T47D (cell line): Measurements from ENCODE around the gene DES.

ENCODE experiments used
- DNase-seq, 2 experiments: peaks; one replicate each; pipeline versions ENCODE4 v3.0.0 to v3.0.0-alpha.2; 2011 to 2012; ENCODE audit warnings: low read depth in 1 of 2, low spot score in 1 of 2
- JUND ChIP-seq: IDR thresholded peaks from 2 replicates; pipeline ENCODE4 v1.6.1; 2012; ENCODE audit warnings: low read depth
- in situ Hi-C: cut with HindIII; loops from 2 replicates; pipeline ENCODE4 v1.10.0; 2016; ENCODE audit warnings: low sequenced_read_pairs, low pct_unique_long_range_greater_than_20kb

Gene DES

DNA sequence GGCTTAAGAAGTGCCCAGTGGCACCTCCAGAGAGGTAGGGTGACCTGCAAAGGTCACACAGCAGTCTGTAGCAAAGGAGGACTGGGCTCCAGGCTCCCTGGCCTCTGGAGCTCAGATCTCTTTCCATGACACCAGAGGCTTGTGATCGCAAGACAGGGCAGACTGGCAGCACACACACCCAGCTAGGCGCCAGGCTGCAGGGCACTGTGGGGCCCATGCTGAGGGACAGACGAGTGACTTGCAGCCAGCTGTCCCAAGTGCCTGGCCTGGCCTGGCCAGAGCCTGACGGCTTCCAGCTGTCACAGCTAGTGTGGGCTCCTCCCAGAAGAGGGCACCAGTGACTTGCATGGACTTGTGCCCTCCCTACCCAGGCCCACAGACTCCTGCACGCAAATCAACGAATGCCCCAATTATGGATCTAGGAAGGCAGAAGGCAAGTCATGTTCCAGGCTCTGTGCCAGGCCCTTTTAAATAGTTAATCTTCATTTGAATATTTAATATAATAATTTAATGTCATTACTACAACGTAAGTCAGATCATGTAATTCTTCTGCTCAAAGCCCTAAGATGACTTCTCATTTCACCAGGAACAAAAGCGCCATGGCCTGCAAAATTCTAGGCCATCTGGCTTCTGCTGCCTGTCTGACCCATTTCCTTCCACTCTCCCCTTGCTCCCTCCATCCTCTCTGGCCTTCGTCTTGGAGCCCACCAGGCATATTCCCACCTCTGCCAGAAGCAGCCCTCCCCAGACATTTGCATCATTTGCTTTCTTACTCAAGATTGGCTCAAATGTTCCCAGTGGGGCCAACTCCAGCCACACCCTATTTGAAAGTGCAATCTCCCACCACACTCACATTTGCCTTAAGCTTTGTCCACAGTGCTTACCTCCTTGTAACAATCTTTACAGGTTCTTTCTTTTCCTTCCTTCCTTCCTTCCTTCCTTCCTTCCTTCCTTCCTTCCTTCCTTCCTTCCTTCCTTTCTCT is 12.7 kb downstream of the DES start:
- in situ Hi-C loops, result no loop called here
- no peak for TF ChIP-seq JUND
- DNase-seq, result peak; percentile 56 to 65

DNA sequence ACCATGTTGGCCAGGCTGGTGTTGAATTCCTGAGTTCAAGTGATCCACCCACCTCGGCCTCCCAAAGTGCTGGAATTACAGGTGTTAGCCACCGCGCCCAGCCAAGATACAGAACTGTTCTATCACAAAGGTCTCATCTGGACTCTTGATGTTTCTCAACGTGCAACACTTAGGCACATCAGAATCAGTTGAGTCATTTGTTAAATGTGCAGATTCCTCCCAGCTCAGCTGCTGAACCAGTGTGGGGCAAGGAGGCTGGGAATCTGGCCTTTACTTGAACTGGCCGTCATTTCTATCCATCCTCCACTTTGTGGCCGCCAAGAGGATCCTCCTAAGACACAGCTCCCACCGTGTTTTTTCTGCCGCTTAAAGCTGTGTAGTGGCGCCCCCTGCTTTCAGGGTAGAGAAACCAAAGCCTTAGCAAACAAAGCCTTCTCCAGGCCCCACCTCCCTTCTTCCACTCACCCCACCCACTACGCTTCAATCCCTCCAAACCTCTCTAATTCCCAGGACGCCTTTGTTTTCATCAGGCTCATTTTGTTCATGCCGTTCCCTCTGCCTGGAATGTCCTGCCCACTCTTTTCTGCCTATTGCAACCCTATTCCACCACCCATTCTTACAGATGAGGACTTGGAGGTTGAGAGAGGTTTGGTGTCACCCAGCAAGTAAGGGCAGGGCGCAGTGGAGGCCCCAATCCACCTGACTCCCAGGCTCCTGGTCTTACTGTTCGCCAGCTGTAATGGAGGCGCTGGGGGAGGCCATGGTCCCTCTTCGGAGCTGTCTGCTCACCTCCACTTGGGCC is 15.7 kb downstream of the DES start:
- TF ChIP-seq JUND, result no peak
- peak in 1 of 2 experiments; percentile 36 for DNase-seq
- in situ Hi-C loops, result no loop called here

DNA sequence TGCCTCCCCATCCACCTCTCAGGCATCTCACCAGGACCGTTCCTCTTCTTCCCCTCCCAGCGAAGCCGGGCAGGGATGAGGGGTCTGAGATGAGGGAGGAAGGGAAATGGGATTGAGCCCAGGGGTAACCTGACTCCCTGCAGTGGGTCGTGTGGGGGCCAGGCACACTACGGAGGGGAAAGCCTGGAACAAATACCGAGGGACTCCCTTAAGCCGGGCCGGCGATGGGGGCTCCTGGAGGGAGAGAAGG is 16.2 kb downstream of the DES start:
- no peak for TF ChIP-seq JUND
- in situ Hi-C loops, result no loop called here
- no peak for DNase-seq

DNA sequence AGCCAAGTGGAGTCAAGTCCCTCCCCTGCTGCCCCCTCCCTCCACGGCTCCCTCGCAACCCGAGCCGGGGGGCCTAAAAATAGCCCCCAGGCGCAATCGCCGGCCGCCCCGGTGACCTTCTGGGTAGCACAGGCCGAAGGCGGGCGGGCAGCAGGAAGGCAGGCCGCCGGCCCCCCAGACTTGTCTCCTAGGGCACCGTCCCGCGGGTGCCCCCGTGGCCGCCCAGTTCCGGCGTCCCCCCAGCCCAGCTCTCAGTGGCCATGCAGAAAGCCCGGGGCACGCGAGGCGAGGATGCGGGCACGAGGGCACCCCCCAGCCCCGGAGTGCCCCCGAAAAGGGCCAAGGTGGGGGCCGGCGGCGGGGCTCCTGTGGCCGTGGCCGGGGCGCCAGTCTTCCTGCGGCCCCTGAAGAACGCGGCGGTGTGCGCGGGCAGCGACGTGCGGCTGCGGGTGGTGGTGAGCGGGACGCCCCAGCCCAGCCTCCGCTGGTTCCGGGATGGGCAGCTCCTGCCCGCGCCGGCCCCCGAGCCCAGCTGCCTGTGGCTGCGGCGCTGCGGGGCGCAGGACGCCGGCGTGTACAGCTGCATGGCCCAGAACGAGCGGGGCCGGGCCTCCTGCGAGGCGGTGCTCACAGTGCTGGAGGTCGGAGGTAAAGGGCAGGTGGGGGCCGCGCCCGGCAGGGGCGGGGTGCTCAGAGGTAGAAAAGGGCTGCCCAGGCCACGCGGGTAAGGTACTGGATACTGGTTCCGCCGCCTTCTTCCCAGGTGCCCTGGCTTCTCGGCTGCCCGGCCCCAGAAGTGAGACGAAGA is 16.7 kb downstream of the DES start, which contains the start of gene SPEG:
SPEG (plus strand) TSS at position 126 of the 808 bp plus-strand sequence; CDS start at position 261, 135 bp downstream.
- in situ Hi-C loops, result no loop called here
- no peak for DNase-seq
- TF ChIP-seq JUND, result no peak

DNA sequence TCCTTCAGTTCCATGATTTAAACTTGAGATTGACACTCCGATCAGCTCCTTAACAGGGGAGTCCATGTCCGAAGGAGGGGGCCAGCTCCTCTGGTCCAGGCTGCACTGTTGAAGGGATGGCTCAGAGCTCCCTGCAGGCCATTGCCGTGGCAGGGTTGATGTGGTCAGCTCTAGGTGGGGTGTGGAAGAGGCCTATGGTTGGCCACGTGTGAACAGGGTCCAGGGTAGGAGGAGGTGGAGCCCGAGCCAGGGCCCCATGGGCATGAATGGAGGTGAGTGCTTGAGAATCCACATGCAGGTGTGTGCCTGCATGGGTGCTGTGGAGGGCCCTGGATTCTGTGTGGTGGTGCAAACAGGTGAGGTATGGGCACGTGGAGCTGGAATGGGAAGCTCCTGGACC is 17.5 kb downstream of the DES start:
- TF ChIP-seq JUND, result no peak
- in situ Hi-C loops, result no loop called here
- no peak for DNase-seq

DNA sequence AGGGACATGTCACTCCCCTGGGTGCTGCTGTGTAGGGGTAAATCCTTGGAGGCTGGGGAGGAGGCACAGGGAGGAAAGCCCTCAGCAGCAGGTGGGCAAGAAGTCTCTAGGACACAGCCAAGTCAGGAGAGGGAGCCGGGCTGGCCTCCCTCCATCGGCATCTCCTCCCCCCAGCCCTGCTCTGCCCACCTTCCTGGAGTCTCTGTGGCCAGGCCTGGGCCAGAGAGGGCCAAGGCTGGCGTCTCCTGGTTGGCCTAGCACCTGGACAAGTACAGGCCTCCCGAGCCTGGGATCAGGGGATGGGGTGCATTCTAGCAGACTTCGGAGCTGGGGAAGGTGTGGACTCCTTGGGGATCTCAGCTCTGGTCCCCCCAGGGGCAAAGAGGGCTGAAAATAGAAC is 18.3 kb downstream of the DES start:
- in situ Hi-C loops, result no loop called here

DNA sequence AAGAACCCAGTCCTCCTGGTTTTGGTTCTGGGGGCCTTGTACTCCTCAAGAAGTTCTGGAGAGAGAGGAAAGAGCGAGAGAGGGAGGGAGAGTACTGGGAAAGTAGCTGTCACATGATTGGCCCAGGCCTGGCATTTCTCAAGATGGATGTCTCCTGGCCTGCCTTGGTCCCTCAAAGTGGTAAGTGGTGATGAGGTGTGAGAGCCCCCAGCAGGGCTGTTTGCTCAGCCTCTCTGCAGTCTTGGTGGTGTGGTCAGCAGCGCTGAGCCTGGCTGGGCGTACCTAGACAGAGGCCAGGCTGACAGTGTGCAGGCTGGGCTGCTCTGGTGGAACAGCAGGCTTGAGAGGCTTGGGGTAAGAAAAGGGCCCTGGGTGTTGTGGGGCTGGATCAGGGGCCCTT is 19.0 kb downstream of the DES start:
- in situ Hi-C loops, result no loop called here
- no peak for DNase-seq
- no peak for TF ChIP-seq JUND

More for the DNA sequence above, 18.3 kb downstream of the DES start:
- TF ChIP-seq JUND, result no peak
- no peak for DNase-seq

DNA sequence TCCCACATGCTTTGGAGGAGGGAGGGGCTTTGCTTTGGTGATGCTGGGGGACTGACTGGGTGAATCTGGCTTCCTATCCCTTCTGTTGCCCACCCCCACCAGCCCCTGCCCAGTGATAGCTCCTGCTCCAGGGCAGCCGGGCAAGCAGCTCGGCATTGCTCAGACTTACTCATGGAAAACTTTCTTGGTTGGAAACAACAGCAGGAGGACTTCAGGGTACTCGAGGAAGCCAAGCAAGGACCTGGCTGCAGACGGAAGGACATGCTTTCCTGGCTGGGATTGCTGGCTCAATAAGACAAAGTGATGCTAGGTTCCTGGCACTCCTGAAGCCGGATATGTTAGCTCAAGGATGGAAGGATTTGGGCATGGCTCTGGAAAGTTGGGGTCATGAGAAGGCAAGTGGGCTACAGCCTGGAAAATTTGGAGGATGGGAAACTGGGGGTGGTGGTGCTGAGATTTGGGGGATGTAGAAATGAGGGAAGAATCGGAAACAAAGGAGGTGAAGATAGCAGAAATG is 19.6 kb downstream of the DES start:
- no peak for TF ChIP-seq JUND
- in situ Hi-C loops, result no loop called here
- no peak for DNase-seq

DNA sequence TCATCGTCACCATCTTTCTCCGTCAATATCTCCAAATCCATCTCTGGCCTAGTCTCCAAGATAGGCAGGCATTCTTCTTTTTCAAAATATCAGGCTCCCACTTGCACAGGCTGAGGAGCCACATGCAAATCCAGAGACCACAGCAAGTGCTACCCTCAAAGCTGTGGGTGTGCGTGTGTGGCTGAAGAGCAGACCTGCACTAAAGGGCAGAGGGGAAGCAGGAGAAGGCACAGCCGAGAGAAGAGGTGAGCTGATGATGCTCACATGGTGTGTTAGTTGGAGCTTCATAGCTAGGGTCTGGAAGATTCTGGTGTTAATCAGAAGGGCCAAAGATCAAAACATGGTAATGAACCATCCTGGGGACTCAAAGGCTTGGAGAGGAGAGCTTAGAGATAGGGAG is 20.3 kb downstream of the DES start:
- no peak for DNase-seq
- in situ Hi-C loops, result no loop called here
- no peak for TF ChIP-seq JUND

DNA sequence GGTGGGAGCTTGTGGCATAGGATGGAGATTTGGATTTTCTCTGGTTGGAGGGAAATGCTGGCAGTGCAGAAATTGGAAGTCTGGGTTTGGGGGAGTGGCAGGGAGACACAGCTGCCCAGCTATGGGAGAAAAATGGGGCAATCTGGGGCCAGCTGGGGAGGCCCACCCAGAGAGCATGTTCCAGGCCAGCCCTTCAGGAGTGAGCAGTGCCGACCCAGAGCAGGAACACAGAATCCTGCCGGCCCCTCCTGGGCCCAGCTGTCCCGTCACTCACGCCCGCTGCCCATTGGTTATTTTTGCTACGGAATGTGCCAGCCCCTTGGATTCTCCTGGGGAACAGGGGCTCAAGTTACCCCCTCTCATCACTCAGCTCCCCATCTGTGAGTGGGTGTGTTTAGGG is 21.3 kb downstream of the DES start:
- TF ChIP-seq JUND, result no peak
- no peak for DNase-seq
- in situ Hi-C loops, result no loop called here

DNA sequence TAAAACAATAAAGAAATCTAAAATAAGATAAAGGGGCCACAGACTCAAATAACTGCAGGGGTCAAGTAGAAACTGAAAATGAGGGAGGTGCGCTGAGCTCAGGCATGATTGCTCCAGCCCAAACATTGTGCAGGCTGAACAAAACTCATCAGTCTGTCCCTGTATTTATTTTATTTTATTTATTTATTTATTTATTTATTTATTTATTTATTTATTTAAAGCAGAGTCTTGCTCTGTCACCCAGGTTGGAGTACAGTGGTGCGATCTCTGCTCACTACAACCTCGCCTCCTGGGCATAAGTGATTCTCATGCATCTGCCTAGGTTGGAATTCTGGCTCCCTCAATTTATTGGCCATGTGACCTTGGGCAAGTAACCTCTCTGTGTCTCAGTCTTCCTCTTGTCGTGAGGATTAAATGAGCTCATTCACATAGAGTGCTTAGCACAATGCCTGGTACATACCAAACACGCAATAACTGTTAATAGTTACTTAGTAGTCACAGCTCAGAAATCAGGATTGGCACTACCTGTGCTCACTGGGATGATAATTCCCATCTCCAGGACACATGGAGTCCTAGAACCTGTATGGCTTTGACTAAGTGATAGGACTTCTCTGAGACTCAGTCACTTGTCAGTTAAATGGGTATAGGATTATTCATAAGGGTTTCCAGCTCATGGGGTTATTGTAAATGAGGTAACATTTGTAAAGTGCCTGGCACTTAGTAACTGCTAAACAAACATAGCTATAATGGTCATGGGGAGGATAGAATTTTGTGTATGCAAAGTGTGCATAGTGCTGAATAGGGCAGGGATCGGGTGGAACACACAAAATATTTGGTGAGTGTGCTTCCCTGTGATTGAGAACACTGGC is 22.4 kb downstream of the DES start:
- TF ChIP-seq JUND, result no peak
- in situ Hi-C loops, result no loop called here
- DNase-seq, result no peak
